H9 (cell line): ENCODE data around the gene KRTAP10-9. TPM values are rescaled to one million over a fixed set of nuclear protein-coding genes. Genes with fewer than 3 reads are reported as not detected.

ENCODE experiments used
- DNase-seq: peaks from one replicate; pipeline ENCODE4 v3.0.0-alpha.2; 2017
- H2AFZ ChIP-seq: one replicate; pipeline ENCODE4 v1.6.1; 2013; ENCODE audit warnings: mild to moderate bottlenecking, low read length, control low read depth, moderate library complexity
- H2AK5ac ChIP-seq: 2 replicates; pipeline ENCODE4 v1.6.1; 2013; ENCODE audit warnings: low read length, control low read depth, mixed read lengths; ENCODE audit not compliant: insufficient read length
- H2BK120ac ChIP-seq: one replicate; pipeline ENCODE4 v1.6.1; 2013; ENCODE audit warnings: low read depth, mild to moderate bottlenecking, low read length, control low read depth, inconsistent platforms; ENCODE audit not compliant: poor library complexity, severe bottlenecking
- H2BK12ac ChIP-seq: 2 replicates; pipeline ENCODE4 v1.6.1; 2013; ENCODE audit warnings: low read length, control low read depth, mixed read lengths, low read depth; ENCODE audit not compliant: insufficient read length
- H2BK15ac ChIP-seq: 2 replicates; pipeline ENCODE4 v1.6.1; 2013; ENCODE audit warnings: low read depth, low read length, control low read depth
- H2BK20ac ChIP-seq: one replicate; pipeline ENCODE4 v1.6.1; 2013; ENCODE audit warnings: low read depth, mild to moderate bottlenecking, low read length, control low read depth, inconsistent platforms; ENCODE audit not compliant: poor library complexity, severe bottlenecking
- H2BK5ac ChIP-seq: 2 replicates; pipeline ENCODE4 v1.6.1; 2013; ENCODE audit warnings: low read length, control low read depth, mixed read lengths; ENCODE audit not compliant: insufficient read length
- H3K14ac ChIP-seq: 2 replicates; pipeline ENCODE4 v1.6.1; 2013; ENCODE audit warnings: low read length, control low read depth; ENCODE audit not compliant: insufficient read depth
- H3K18ac ChIP-seq: 2 replicates; pipeline ENCODE4 v1.6.1; 2013; ENCODE audit warnings: low read depth, mild to moderate bottlenecking, mixed read lengths, low read length, control low read depth; ENCODE audit not compliant: insufficient read length
- H3K23ac ChIP-seq: 2 replicates; pipeline ENCODE4 v1.6.1; 2013; ENCODE audit warnings: low read length, control low read depth, mixed read lengths, low read depth; ENCODE audit not compliant: insufficient read length
- H3K23me2 ChIP-seq: 2 replicates; pipeline ENCODE4 v1.6.1; 2013; ENCODE audit warnings: low read depth, mild to moderate bottlenecking, mixed read lengths, low read length, control low read depth; ENCODE audit not compliant: insufficient read length, poor library complexity, severe bottlenecking
- H3K27ac ChIP-seq: 2 replicates; pipeline ENCODE4 v1.5.1; 2013; ENCODE audit warnings: low read length, control low read depth, mixed read lengths, low read depth; ENCODE audit not compliant: insufficient read length
- H3K27me3 ChIP-seq: 2 replicates; pipeline ENCODE4 v1.6.1; 2013; ENCODE audit warnings: low read length, control low read depth, inconsistent platforms; ENCODE audit not compliant: insufficient read depth
- H3K4ac ChIP-seq: 2 replicates; pipeline ENCODE4 v1.6.1; 2013; ENCODE audit warnings: low read depth, mild to moderate bottlenecking, control low read depth, inconsistent platforms, low read length, moderate library complexity
- H3K4me1 ChIP-seq: 2 replicates; pipeline ENCODE4 v1.6.1; 2013; ENCODE audit warnings: low read length, control low read depth, inconsistent platforms; ENCODE audit not compliant: insufficient read depth
- H3K4me2 ChIP-seq: 2 replicates; pipeline ENCODE4 v1.6.1; 2013; ENCODE audit warnings: low read length, control low read depth, mixed read lengths; ENCODE audit not compliant: insufficient read length, insufficient read depth
- H3K56ac ChIP-seq: 2 replicates; pipeline ENCODE4 v1.6.1; 2013; ENCODE audit warnings: low read depth, mild to moderate bottlenecking, mixed read lengths, low read length, control low read depth; ENCODE audit not compliant: insufficient read length
- H3K79me1 ChIP-seq: 2 replicates; pipeline ENCODE4 v1.6.1; 2013; ENCODE audit warnings: low read depth, mild to moderate bottlenecking, moderate library complexity, low read length, control low read depth, inconsistent platforms; ENCODE audit not compliant: insufficient read depth, poor library complexity, severe bottlenecking
- H3K79me2 ChIP-seq: 2 replicates; pipeline ENCODE4 v1.6.1; 2013; ENCODE audit warnings: low read length, control low read depth, inconsistent platforms; ENCODE audit not compliant: insufficient read depth
- H3K9ac ChIP-seq: 2 replicates; pipeline ENCODE4 v1.6.1; 2013; ENCODE audit warnings: low read length, control low read depth, mixed read lengths; ENCODE audit not compliant: insufficient read length; ENCODE audit errors: extremely low read depth
- H3K9me3 ChIP-seq: one replicate; pipeline ENCODE4 v1.6.1; 2013; ENCODE audit warnings: low read depth, low read length, inconsistent platforms; ENCODE audit not compliant: control insufficient read depth
- H3T11ph ChIP-seq: one replicate; pipeline ENCODE4 v1.6.1; 2013; ENCODE audit warnings: mild to moderate bottlenecking, low read length, control low read depth, inconsistent platforms
- H4K20me1 ChIP-seq: one replicate; pipeline ENCODE4 v1.6.1; 2013; ENCODE audit not compliant: control insufficient read depth, insufficient read length, insufficient read depth
- H4K5ac ChIP-seq: 2 replicates; pipeline ENCODE4 v1.6.1; 2013; ENCODE audit warnings: low read depth, mild to moderate bottlenecking, mixed read lengths, low read length, control low read depth; ENCODE audit not compliant: insufficient read length
- H4K8ac ChIP-seq: replicated peaks from 2 replicates; pipeline ENCODE4 v1.6.1; 2013; ENCODE audit warnings: low read length, control low read depth, mixed read lengths, low read depth; ENCODE audit not compliant: insufficient read length
- H4K91ac ChIP-seq: 2 replicates; pipeline ENCODE4 v1.6.1; 2013; ENCODE audit warnings: low read depth, mild to moderate bottlenecking, moderate library complexity, mixed read lengths, low read length, control low read depth; ENCODE audit not compliant: insufficient read length
- H3K27ac Mint-ChIP-seq, 3 experiments: 2 replicates in 2 of 3; 3 replicates in 1 of 3; pipeline ENCODE4 v1.8.0; 2020 to 2021; ENCODE audit warnings: mixed read lengths in 3 of 3, mild to moderate bottlenecking in 1 of 3, moderate library complexity in 1 of 3
- H3K27me3 Mint-ChIP-seq: 2 replicates; pipeline ENCODE4 v1.8.0; 2021; ENCODE audit warnings: low read depth, mild to moderate bottlenecking, moderate library complexity, mixed read lengths
- H3K36me3 Mint-ChIP-seq, 3 experiments: 2 replicates in 2 of 3; 3 replicates in 1 of 3; pipeline ENCODE4 v1.8.0; 2020 to 2021; ENCODE audit warnings: low read depth in 3 of 3, mixed read lengths in 3 of 3; ENCODE audit not compliant: insufficient read depth in 1 of 3
- H3K4me1 Mint-ChIP-seq, 2 experiments: 2 replicates each; pipeline ENCODE4 v1.8.0; 2020; ENCODE audit warnings: mixed read lengths in 2 of 2
- H3K4me3 Mint-ChIP-seq, 2 experiments: 2 replicates in 1 of 2; 3 replicates in 1 of 2; pipeline ENCODE4 v1.8.0; 2020 to 2021; ENCODE audit warnings: mild to moderate bottlenecking in 2 of 2, mixed read lengths in 2 of 2, moderate library complexity in 1 of 2
- H3K9me3 Mint-ChIP-seq, 2 experiments: 2 replicates in 1 of 2; 3 replicates in 1 of 2; pipeline ENCODE4 v1.8.0; 2020; ENCODE audit warnings: mild to moderate bottlenecking in 2 of 2, mixed read lengths in 2 of 2, moderate library complexity in 1 of 2
- WGBS: extraction: QIAGEN DNeasy Blood & Tissue Kit; methylation state at CpG from one replicate; pipeline ENCODE4 v1.1.7; 2013; ENCODE audit warnings: missing lambda C conversion rate, low lambda C conversion rate, mixed read lengths; ENCODE audit not compliant: insufficient read length; ENCODE audit errors: extremely low coverage; 5-methylcytosine and 5-hydroxymethylcytosine counted together
- total RNA-seq: library from RNA; stranded (reverse); gene quantifications from 2 replicates; pipeline ENCODE4 v1.2.1, GENCODE V29; 2021
- TF ChIP-seq, protein P1 (sequence below): fragments of 200-600 bp; sonication (generic); conservative IDR thresholded peaks from 3 replicates; pipeline ENCODE4 v1.8.0; 2021; ENCODE audit warnings: antibody characterized with exemption, mild to moderate bottlenecking

KRTAP10-9 gene
- total RNA-seq, 1 experiment from 2014 or later, result not detected

DNA sequence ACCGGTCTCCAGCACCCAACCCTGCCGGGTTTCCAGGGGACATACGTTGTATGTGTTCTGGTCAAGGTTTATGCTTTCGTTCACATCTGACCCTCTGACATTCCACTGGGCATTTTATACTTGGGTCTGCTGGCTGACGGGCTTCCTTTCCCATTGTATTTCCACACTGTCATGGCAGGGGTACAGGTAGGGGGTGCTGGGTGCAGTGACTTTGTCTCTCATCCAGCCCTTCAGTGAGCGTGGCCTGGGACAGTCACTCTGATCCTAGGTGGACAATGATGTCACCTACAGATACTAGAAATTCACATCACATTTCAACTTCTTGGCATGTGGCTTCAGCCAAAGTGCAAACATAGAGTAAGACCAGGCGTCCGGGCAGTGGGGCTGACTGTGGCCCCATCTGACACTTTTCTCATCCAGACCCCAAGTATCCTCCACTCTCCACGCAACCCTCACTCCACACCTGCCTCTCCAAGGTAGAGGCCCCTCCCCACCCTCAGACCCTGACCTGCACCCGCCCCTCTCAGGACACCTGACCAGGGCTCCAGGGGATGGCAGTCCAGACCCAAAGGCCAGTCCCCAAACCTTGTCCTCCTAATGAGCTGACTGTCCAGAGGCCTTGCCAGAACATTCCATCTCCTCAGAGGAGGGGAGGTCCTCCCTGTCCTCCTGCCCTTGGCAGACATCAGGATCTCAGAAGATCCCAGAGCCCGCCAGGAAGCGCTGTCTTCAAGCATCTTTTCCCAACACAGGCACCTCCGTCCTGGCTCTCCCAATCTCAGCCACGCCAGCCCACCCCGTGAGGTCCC lies 9.5 kb downstream of the KRTAP10-9 start:
- no peak overlapping the region for H2BK15ac ChIP-seq
- no peaks in the 10 kb centered on the region for H3K79me1 ChIP-seq
- H3K56ac ChIP-seq, result no peak overlapping the region
- H3K36me3 Mint-ChIP-seq, result peaks cover 3 to 10% (median 7%) of the 10 kb centered on the region in 3 experiments; a peak in 5 of 7 replicates
- DNase-seq, result no peak
- no peaks in the 10 kb centered on the region for H3K9me3 ChIP-seq
- no peak overlapping the region for H2BK120ac ChIP-seq
- H2BK5ac ChIP-seq, result no peak overlapping the region
- no peak overlapping the region for H2AFZ ChIP-seq
- H3K27ac Mint-ChIP-seq, result no peak overlapping the region
- peaks cover 8 to 11% of the 10 kb centered on the region in 2 experiments for H3K4me1 Mint-ChIP-seq
- no peak overlapping the region for H3K4ac ChIP-seq
- no peak overlapping the region for H4K8ac ChIP-seq
- no peaks in the 10 kb centered on the region for H4K20me1 ChIP-seq
- peaks cover 16 to 17% of the 10 kb centered on the region in 2 experiments for H3K9me3 Mint-ChIP-seq
- no CpG with 5 or more reads among the region's 15 CpGs for WGBS
- no peak overlapping the region; the same call in 1 of the 2 replicates for H3K14ac ChIP-seq
- no peak overlapping the region for H2BK12ac ChIP-seq
- H3K27me3 ChIP-seq, result no peaks in the 10 kb centered on the region
- H4K5ac ChIP-seq, result no peak overlapping the region
- H3K4me3 Mint-ChIP-seq, result no peak overlapping the region
- H3T11ph ChIP-seq, result no peak overlapping the region
- no peak overlapping the region for H2AK5ac ChIP-seq
- H3K9ac ChIP-seq, result no peak overlapping the region
- TF ChIP-seq, protein P1, sequence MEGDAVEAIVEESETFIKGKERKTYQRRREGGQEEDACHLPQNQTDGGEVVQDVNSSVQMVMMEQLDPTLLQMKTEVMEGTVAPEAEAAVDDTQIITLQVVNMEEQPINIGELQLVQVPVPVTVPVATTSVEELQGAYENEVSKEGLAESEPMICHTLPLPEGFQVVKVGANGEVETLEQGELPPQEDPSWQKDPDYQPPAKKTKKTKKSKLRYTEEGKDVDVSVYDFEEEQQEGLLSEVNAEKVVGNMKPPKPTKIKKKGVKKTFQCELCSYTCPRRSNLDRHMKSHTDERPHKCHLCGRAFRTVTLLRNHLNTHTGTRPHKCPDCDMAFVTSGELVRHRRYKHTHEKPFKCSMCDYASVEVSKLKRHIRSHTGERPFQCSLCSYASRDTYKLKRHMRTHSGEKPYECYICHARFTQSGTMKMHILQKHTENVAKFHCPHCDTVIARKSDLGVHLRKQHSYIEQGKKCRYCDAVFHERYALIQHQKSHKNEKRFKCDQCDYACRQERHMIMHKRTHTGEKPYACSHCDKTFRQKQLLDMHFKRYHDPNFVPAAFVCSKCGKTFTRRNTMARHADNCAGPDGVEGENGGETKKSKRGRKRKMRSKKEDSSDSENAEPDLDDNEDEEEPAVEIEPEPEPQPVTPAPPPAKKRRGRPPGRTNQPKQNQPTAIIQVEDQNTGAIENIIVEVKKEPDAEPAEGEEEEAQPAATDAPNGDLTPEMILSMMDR, result no peak
- H3K27ac ChIP-seq, result no peak overlapping the region
- no peak overlapping the region for H3K18ac ChIP-seq
- no peaks in the 10 kb centered on the region for H3K23me2 ChIP-seq
- H3K79me2 ChIP-seq, result no peaks in the 10 kb centered on the region
- no peak overlapping the region for H2BK20ac ChIP-seq
- H3K4me1 ChIP-seq, result no peaks in the 10 kb centered on the region
- peaks cover 16% of the 10 kb centered on the region for H3K27me3 Mint-ChIP-seq
- H3K23ac ChIP-seq, result no peak overlapping the region
- H4K91ac ChIP-seq, result no peak overlapping the region
- H3K4me2 ChIP-seq, result no peak overlapping the region
